Thoracic aorta (tissue), 2 donors: Measurements from ENCODE around the gene UVSSA. TPM values are rescaled to one million over a fixed set of nuclear protein-coding genes. Genes with fewer than 3 reads are reported as not detected.

Experiments
- ATAC-seq: fragments of 150-250 bp; one replicate; pipeline ENCODE4 v1.8.0; 2017; ENCODE audit warnings: low read depth; ENCODE audit not compliant: insufficient number of reproducible peaks, low FRiP score
- DNase-seq: peaks from one replicate; pipeline ENCODE4 v3.0.0-alpha.2; 2020; ENCODE audit warnings: low spot score
- H3K27ac ChIP-seq, 2 donors: fragments of 200-600 bp; sonication (generic); 1 replicate in 1 of 2; 2 replicates in 1 of 2; pipeline ENCODE4 v1.5.1; 2016; ENCODE audit warnings: mild to moderate bottlenecking in 2 of 2, moderate library complexity in 2 of 2
- H3K27me3 ChIP-seq: fragments of 200-600 bp; sonication (generic); replicated peaks from 2 replicates; pipeline ENCODE4 v1.6.0; 2016; ENCODE audit warnings: mild to moderate bottlenecking; ENCODE audit not compliant: insufficient read depth
- H3K36me3 ChIP-seq: fragments of 200-600 bp; sonication (generic); one replicate; pipeline ENCODE4 v1.5.1; 2016
- H3K4me1 ChIP-seq, 2 donors: fragments of 200-600 bp; sonication (generic); 1 replicate in 1 of 2; 2 replicates in 1 of 2; pipeline versions ENCODE4 v1.5.1 to v1.6.0; 2016; ENCODE audit warnings: low read depth in 2 of 2, mild to moderate bottlenecking in 1 of 2; ENCODE audit not compliant: control insufficient read depth in 1 of 2
- H3K4me3 ChIP-seq: fragments of 200-600 bp; sonication (generic); 2 replicates; pipeline ENCODE4 v1.5.1; 2016; ENCODE audit warnings: mild to moderate bottlenecking
- H3K9me3 ChIP-seq: fragments of 200-600 bp; sonication (generic); 2 replicates; pipeline ENCODE4 v1.5.1; 2016
- CTCF ChIP-seq: fragments of 200-600 bp; sonication (generic); IDR thresholded peaks from one replicate; pipeline ENCODE4 v1.5.1; 2019; ENCODE audit warnings: antibody characterized with exemption
- total RNA-seq, 2 donors: library from RNA; depleted of rRNA; stranded (reverse); fragments of >200 nt; gene quantifications; one replicate each; pipeline versions ENCODE4 v1.1.0 to v1.2.3, GENCODE V29; 2016

UVSSA gene
- total RNA-seq, 2 donors from 2014 or later = 23.3 to 29.0 TPM

GRCh38 chr4:1364217-1364616 lies 17.2 kb downstream of the UVSSA start:
- TF ChIP-seq CTCF = no peak
- peaks cover 9% of the 10 kb centered on the region for H3K36me3 ChIP-seq
- no peak for DNase-seq

DNA sequence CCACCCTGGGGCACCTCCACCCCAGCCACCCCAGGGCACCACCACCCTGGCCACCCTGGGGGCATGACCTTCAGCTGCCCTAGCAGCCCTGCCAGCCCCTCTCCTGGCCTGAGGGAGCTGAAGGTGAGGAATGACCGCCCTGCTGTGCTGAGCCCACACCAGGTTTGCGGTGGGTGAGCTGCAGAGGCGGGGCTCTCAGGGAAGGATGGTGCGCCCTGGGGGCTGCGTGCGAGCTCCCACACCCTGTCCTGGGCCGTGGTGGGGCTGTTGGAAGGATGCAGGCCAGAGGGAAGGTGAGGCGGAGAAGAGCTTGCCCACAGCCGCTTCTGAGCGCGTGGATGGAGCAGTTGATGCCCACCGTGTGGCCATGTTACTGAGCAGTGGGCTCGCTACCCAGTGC lies 17.7 kb downstream of the UVSSA start:
- H3K4me3 ChIP-seq = no peak overlapping the region

More at GRCh38 chr4:1364217-1364616, 17.2 kb downstream of the UVSSA start:
- Histone ChIP-seq H3K27ac (no peak overlapping the region), H3K27me3 (no peaks in the 10 kb centered on the region), H3K4me3 (no peak overlapping the region), H3K9me3 (no peaks in the 10 kb centered on the region), H3K4me1 (no peaks in the 10 kb centered on the region)
- no peak for ATAC-seq

GRCh38 chr4:1365271-1366178 lies 18.5 kb downstream of the UVSSA start:
- Histone ChIP-seq H3K27ac (no peak overlapping the region), H3K27me3 (no peaks in the 10 kb centered on the region), H3K9me3 (no peaks in the 10 kb centered on the region), H3K4me3 (no peak overlapping the region), H3K4me1 (no peaks in the 10 kb centered on the region), H3K36me3 (peaks cover 8% of the 10 kb centered on the region)
- DNase-seq (no peak), ATAC-seq (no peak)
- TF ChIP-seq CTCF = no peak

More for the DNA sequence above, 17.7 kb downstream of the UVSSA start:
- no peaks in the 10 kb centered on the region for H3K9me3 ChIP-seq
- ATAC-seq (no peak), DNase-seq (no peak)
- H3K4me1 ChIP-seq = no peaks in the 10 kb centered on the region
- H3K36me3 ChIP-seq = peaks cover 8% of the 10 kb centered on the region
- H3K27ac ChIP-seq = no peak overlapping the region
- TF ChIP-seq CTCF = no peak
- H3K27me3 ChIP-seq = no peaks in the 10 kb centered on the region

DNA sequence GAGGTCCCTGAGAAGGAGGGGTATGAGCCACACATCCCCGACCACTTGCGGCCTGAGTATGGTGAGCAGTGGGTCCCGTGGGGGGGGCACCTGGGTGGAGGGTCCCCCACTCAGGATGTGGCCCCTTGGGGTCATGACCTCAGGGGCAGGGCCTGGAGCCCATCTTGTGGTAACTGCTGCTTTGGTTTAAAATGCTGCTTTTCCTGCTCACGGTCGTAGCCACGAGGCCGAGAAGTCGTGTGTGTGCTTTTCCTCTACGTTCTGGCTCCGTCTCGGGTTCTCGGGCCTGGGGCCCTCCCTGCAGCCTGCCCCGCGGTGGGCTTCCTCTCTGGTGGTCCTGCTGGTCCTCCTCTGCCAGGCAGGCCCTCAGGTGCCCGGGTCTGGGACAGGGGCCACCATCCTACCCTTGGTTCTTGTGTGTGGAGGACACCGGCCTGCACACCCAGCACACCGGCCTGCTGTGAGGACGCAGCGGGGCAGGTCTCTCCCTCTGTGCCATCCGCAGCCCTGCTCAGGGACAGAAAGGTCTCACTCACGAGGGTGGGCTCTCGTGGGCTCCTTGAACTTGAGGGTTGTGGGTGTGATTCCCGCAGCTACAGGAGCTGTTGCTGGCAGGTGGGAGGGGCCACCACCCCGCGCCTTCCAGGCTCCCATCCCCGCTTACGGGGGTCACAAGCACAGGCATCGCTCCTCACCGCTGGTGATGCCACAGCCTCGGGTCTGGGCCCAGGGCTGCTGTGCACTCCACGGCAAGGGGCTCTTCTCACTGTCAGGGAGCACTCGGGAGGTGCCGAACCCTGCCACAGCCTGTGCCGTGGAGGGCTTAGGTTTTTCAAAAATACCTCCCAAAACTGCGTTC lies 19.6 kb downstream of the UVSSA start:
- Histone ChIP-seq H3K27ac (no peak overlapping the region), H3K4me1 (no peaks in the 10 kb centered on the region), H3K9me3 (no peaks in the 10 kb centered on the region), H3K27me3 (no peaks in the 10 kb centered on the region), H3K4me3 (no peak overlapping the region), H3K36me3 (peaks cover 8% of the 10 kb centered on the region)
- ATAC-seq = no peak
- TF ChIP-seq CTCF = no peak
- no peak for DNase-seq
